Stimulated activated CD8-positive, alpha-beta memory T cell treated with anti-CD3 and anti-CD28 coated beads, Interleukin-7, amount 100 ng/mL, for 1 hour (primary cell): Measurements from ENCODE around the gene MSL1.

Experiments
- DNase-seq, 2 donors: peaks; one replicate each; pipeline ENCODE4 v3.0.0-alpha.2; 2020; ENCODE audit warnings: low read depth in 2 of 2

MSL1 gene

GRCh38 chr17:40091691-40092397 is 29.9 kb upstream of the MSL1 start:
- DNase-seq, result no peak

- DNase-seq, result no peak
Observed at GRCh38 chr17:40092581-40092980, 29.2 kb upstream of the MSL1 start.

GRCh38 chr17:40093005-40093579 is 28.7 kb upstream of the MSL1 start:
- no peak for DNase-seq

- DNase-seq, result no peak
Observed at GRCh38 chr17:40093580-40094201, 28.1 kb upstream of the MSL1 start.

DNA sequence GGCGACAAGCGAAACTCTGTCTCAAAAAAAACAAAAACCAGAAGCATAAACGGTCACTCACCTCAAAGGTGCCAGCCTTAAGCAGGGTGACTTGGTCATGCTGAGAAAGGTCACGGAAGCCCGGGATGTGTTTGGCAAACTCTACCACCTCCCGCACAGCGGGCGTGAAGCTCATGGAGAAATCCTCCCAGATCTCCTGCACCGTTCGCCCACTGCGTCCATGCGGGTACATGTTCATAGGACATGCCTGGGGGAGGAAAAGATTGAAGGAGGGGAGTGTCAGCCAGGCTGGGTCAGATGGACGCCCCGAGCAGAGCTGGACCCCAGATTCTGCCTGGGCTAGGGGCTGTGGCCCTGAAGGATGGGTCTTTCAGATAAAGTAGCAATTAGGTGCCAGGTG is 26.9 kb upstream of the MSL1 start:
- DNase-seq, result no peak

GRCh38 chr17:40095351-40095943 is 26.3 kb upstream of the MSL1 start:
- DNase-seq, result no peak

DNA sequence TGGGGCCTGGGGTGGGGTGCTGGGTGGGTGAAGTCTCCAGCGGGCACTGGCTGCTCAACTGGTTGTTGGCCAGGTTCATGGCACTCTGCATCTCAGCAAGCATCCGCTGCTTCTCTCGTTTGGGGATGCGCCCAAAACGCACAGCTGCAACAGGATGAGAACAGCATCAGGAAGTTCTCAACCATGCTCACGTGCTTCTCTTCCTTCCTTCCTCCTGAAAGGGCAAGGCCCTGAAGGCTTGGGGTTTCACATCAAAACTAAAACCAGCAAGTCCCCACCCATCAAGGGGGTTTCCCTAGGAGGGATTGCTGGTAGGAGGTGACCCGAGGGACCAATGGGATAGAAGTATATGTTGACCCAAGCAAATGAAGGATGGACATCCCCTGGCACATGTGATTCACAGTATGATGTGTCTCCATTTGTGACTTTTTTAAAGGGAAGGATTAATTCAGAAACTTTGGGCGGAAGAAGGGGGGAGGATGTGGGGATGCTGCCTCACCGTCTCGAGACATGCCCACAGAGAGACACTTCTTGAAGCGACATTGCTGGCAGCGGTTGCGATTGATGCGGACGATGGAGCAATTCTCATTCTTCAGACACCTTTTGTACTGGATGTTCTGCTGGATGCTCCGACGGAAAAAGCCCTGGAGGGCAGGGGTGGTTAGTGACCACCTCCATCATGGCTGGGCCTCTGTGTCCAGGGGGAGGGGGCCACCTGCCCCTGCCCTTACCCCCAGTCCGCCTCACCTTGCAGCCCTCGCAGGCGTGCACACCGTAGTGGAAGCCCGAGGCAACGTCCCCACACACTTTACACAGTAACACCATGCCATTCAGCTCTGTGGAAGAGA is 25.6 kb upstream of the MSL1 start:
- DNase-seq, result peak; percentile 42 to 48

- no peak for DNase-seq
Observed at GRCh38 chr17:40097087-40097486, 24.7 kb upstream of the MSL1 start.

GRCh38 chr17:40097931-40098845 is 23.6 kb upstream of the MSL1 start:
- DNase-seq, result no peak

DNA sequence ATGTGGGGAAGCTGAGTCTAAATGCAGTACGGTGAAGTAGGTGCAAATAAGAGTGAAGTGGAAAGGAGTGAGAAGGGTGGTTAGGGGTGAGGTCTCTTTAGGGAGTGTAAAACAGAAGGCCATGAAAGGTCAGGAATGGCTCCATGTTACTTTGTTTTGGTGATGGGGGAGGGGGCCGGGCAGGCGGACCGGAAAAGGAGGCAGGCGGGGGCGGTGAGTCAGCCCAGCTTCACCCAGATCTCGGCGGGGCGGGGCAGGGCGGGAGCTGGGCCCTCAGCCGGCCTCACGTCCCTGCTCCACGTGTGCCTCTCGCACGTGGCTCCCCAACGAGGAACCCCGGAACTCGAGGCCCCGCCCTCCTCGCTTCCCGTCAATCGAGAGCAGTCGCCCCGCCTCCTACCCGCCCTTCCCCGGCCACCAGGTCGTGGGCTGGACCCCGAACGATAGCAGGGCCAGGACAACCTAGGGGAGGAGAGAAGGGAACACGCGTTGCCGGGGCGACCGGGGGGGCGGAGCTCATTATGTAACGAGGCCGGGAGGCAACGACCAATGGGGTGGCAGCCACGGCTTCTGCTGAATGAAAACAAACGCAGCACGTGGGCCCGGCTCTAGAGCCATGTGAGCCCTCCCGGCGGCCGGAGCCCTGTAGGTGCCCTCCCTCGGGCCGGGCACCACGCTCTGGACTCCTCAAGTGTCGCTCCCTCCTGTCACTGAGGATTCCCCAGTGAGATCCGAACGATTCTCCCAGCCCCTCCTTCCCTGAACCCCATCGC is 22.7 kb upstream of the MSL1 start:
- peak; percentile 95 to 97 for DNase-seq

- DNase-seq, result no peak
Observed at GRCh38 chr17:40099619-40100418, 22.0 kb upstream of the MSL1 start.

DNA sequence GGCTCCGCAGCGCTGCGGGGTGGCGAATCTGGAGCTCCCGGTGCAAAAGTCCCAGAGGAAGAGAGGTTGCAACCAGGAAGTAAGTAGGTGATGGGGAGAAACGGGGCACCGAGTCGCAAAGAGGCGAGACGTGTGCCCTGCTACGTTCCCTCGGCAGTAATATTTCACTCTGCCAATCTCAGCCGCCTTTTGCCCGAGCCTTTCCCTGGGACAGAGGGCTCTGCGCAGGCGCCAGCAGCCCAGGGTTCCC is 21.4 kb upstream of the MSL1 start, which contains the start of gene NR1D1:
Gene NR1D1 (minus strand): TSS at position 171 of the 250 bp plus-strand sequence. CDS start 495 bp downstream, outside the sequence.
- DNase-seq, result no peak

DNA sequence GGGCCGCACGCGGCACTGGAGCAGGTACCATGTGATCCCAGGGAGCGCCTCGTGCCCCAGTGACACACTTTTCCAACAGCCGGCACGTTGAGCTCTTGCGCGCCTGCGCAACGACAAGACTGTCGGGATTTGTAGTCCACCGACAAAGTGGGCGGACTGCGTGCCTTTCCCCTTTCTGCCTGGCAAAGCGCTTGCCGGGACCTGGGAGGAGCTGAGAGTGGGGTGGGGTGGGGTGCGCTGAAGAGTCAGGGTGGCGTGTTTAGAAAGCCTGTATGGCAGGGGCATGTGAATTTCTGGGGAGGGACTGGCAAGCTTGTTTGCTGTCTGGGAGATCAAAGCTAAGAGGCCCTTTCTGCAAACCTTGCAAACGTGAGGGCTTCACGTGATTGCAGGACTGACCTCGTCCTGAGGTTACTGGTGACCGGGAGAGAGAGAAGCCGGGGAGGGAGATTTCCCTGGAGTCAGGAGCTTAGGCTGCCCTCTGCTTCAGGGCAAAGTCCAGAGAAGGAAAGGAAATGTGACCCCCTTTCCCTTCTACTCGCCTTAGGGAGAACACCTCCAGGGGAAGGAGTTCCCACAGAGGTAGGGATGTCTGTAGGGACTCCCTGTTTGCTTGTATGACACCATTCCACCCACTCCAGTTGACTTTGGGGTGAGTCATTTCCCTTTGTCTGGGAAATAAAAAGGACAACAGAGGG is 21.0 kb upstream of the MSL1 start:
- DNase-seq, result peak; percentile 69 to 74

DNA sequence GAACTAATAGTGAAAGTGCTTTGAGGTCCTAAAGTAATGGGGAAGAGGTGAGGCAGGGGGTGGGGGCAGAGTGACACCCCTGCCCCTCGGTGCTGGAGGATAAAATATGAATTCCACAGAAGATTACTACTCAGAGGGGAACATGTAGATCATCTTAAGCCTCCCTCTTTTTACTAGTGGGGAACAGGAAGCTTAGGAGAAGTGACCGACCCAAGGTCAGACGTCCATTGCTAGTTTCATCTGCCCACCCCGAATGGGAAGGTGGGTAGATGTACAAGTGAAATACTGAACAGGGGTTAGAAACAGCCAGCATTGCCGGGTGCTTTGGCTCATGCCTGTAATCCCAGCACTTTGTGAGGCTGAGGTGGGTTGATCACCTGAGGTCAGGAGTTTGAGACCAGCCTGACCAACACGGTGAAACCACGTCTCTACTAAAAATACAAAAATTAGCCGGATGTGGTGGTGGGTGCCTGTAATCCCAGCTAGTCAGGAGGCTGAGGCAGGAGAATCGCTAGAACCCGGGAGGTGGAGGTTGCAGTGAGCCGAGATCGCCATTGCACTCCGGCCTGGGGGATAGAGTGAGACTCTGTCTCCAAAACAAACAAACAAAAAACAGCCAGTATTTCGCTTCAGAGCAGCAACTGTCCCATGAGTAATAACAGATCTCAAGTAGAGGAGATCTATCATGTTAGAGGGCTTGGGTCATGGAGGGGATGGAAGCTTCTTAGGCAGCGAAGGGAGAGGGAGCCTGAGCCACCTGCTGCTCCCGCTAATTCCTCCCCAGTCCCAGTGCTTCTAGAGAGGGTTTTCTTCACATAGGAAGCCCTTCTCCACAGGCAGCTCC is 20.2 kb upstream of the MSL1 start:
- no peak for DNase-seq

DNA sequence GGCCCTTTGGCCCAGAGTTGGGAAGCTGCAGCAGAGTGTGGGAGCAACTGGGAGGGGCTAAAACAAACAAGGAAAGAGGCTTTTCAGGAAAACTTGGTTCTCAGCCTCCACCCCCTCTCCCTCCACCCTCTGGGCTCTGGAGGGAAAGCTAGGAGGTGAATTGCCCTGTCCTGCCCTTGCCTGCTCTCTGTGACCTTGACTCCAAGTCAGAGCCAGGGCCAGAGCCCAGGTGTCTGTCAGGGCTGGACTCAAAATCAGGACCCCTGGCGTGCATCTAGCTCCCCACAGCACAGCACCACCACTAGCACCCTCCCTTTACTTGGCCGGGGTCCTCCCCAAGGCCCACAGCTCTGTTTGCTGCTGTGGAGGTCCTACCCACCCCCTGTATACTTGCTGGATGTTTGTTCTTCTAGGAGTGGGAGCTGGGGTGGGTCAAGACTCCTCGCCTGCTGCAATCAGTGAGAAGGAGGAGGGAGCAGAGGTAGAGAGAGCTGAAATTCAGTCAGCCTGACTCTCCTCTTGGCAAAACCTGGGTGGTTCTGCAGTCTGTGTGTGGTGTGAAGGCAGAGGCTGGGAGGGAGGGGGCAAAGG is 18.6 kb upstream of the MSL1 start:
- DNase-seq, result no peak

DNA sequence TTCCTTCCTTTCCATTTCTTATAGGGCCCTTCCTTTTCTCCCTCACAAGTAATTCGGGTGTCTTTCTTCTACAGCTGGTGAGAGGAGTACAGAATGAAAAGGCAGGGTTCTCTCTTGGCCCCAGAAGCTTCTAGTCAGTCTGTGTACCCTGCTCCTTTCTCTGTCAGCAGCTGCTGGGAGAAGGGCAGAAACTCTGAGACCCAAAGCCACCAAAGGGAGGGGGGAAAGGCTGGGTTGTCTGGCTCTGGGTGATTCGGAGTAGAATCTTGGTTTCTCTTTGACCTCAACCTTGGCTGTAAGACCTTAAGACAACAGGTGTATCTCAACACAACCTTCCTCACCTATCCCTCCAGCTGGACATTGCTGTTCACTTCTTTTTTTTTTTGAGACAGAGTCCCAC is 18.1 kb upstream of the MSL1 start:
- no peak for DNase-seq
